CD4-positive, alpha-beta T cell treated with Interleukin-10 for 1 hour (primary cell): ENCODE results near the gene TUB.
A peak's percentile ranks its signal among the peaks of the same experiment; 100 is the strongest.

Experiments
- DNase-seq: peaks from one replicate; pipeline ENCODE4 v3.0.0-alpha.2; 2020

The TUB gene, protein sequence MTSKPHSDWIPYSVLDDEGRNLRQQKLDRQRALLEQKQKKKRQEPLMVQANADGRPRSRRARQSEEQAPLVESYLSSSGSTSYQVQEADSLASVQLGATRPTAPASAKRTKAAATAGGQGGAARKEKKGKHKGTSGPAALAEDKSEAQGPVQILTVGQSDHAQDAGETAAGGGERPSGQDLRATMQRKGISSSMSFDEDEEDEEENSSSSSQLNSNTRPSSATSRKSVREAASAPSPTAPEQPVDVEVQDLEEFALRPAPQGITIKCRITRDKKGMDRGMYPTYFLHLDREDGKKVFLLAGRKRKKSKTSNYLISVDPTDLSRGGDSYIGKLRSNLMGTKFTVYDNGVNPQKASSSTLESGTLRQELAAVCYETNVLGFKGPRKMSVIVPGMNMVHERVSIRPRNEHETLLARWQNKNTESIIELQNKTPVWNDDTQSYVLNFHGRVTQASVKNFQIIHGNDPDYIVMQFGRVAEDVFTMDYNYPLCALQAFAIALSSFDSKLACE

DNA sequence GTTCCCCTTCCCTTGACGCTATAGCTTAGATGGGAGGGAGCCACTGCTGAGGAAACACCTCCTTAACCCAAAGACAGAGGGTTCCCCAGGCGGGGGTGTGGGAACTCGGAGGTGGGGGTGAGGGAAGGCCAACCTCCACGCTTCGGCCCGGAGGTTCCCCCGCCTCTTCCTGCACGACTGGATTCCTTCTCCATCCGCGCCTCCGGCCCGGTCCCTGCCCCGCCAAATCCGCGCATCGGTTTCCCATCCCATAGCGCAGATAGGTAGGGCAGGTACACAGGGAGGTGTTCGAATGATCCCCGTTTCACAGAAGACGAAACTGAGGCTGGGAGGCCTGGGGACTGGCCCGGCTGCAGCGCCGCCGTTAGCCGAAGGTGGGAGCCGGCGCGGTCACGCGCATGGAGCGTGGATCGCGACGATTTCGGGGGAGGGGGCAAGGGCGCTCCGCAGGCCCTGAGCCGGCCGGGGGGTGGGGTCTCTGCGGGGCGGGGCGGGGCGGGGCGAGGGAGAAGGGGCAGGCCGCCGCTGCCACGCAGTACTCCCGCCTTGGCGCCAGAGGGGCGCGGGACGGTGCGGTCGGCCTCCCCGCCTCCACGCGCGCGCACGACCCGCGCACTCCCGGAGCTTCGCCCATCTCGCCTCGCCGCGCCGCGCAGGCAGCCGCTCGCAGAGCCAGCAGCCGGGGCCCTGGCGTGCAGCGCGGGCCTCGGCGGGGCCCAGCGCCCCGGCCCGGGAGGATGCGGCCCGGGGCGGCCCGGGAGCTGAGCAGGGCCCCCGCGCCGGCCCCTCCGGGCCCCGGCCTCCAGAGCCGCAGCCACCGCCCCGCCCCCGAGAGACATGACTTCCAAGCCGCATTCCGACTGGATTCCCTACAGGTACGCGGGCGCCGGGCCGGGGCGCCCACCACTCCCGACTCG is at the start of gene TUB:
Gene TUB (plus strand): TSS at position 538 of the 917 bp plus-strand sequence. CDS start 300 bp downstream, at position 838.
- DNase-seq: no peak

DNA sequence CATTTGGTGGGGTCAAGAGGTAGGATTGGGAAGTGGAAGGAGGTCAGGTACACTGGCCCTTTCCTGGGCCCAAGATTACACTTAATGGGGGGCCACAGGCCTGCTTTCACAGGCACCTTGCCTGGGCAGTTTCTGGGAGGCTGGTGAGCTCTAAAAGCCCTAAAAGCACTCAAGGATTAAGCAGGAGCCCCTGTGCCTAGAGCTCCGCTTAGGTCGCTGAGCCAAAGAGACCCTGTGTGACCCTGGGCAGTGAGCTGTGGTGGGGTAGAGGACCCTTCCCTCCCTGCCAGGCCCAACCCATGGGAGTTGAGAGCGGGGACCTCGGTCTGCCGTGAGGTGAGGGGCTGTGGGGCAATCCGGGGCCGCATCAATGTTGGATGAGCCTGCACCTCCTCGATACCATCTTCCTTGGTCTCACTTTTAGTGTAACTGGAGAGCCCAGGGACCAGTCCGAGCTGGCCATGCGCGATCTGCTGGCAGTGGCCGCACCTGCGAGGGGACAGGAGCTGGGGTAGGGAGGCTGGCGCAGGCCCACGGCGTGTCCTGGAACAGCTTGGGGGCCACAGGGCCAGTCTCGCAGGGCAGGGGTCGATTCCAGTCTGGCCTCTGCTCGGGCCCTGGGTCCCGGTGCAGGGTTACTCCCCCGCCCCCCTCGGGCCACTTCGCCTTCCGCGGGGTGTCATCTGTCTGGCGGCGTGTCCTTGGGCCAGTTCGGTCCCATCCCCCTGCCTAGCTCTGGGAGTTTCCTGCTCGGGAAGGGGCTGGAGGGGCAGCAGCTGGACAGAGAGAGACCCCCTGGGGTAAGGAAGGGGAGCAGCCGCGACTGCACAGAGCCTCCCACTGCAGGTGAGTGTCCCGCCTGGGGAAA is 49.5 kb upstream of the TUB start:
- no peak for DNase-seq

DNA sequence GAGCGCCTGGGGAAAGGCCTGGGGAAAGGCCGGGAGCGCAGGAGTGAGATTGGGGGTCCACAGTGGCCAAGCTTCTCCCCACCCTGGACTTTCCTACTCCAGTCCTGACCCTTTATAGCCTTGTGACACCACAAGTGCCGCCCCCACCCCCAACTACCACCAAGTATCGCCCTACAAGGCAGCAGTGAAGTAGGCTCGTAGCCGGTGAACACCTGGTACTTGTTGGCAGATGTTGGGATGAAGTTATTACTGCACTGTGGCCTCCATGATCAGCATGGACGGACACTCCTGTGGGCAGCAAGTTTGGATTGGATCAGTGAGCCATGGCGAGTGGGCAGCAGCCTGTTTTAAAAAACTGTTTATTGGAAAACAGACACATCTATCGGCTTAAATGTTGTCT is 48.9 kb upstream of the TUB start:
- no peak for DNase-seq

DNA sequence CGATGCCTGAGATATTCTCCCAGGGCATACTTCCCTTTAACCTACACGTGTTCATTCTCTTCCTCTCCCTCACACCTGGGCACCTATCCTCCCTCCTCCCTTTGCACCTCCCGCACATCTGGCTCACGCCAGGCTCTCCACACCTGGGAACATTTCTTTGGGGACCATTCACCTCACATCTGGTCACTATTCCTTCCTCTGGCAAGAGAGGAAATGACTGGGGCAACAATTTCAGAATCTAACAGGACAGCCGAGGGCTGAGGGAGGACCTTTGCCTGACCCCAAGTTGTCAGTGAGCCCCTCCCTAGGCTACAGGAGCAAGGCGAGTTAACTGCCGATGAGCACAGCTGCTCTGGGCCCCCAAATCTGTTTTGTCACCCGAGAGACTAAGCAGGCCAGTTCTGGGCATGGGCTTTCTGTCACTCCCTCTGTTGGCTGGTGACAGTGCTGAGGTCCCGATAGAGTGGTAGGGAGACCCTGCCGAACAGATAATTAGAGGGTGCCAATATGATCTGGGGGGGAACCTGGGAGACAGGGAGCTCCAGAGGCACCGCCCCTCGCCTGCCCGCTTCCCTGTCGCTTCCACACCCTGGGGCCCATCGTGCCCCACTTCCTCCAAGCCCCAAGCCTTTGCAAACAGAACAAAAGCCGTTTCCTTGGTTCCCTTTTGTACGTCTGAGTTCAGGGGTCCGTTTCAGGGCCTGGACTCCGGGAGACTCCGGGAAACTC is 48.3 kb upstream of the TUB start:
- no peak for DNase-seq

DNA sequence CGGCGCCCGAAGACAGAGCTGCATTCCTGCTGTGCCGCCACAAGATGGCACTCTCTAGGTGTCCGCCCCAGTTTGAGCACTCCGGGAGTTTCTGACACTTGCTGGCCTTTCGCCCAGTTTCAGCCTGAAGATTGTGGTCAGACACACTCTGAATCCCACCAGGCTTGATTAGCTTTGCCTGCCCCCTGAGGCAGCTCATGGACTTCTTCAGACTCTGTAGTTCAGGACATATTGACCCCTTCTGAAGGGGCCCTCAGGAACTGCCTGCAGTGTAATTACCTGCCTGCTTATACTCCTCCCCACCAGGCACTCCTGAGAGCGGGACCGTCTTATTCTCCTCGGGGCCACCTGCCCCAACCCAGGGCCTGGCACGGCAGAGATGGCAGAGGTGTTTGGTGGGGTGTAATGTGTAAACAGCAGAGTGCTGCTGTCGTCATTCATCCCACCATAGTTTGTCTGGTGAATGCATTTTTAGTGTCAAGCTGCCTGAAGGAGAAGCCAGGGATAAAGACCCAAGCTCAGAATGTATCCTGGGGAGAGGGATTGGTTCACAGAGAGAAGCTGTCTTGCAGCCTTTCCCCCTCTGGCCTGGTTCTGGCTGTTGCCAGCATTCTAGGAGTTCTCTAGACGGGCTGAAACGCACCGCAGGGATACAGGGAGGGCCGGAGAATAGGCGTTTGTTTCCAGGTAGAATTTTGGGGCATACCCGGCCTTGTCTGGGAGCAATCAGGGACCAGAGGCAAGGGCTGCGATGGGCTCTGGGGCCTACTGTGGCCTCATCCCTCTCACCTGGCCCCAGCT is 47.5 kb upstream of the TUB start:
- DNase-seq: peak; percentile 50

DNA sequence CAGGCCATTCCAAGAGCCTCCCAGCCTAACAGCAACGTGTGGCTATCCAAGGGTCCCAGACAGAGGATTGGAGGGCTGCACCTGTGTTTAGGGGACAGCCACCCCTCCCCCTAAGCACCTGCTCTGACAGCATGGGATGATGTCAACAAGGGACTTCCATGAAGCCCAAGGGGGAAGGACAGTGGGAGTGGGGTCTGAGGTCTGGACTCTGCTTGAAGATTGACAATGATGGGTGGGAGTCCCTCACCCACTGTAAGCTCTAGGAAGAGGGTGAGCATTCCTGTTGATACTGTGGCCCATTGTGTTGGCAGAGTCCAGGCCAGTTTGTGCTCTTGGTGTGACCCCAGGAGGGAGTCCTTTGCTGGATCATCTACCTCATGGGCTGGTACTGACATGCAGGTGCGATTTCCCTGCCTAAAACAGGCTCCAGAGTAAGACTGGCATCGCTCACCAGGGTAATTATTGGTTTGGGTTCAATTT is 46.9 kb upstream of the TUB start:
- DNase-seq: no peak

DNA sequence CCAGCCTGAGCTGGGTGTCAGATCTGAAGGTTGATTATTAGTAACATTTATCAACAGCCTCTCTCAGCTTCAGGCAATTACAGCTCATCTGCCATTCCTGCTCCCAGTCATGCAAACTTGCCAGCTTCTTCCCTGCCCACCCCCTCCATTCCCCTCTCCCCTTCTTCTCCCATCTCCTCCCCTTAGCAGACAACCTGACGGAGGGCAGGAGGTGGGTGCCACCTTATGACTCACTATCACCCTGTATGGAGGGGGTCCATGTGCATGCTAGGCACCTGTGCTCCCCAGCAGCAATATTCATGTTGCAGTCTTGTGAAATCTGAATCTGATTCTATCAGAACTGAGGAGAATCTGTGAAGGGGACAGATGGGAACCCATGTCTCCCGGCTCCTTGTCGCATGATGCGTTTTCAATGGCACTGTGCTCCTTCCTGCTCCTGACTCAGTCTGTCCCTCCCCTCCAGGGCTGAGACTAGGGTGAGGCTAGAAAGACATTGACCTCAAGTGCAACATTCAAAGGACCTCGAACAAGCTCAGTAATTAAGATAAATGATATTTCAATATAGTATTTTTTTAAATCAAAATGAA is 46.3 kb upstream of the TUB start:
- no peak for DNase-seq

DNA sequence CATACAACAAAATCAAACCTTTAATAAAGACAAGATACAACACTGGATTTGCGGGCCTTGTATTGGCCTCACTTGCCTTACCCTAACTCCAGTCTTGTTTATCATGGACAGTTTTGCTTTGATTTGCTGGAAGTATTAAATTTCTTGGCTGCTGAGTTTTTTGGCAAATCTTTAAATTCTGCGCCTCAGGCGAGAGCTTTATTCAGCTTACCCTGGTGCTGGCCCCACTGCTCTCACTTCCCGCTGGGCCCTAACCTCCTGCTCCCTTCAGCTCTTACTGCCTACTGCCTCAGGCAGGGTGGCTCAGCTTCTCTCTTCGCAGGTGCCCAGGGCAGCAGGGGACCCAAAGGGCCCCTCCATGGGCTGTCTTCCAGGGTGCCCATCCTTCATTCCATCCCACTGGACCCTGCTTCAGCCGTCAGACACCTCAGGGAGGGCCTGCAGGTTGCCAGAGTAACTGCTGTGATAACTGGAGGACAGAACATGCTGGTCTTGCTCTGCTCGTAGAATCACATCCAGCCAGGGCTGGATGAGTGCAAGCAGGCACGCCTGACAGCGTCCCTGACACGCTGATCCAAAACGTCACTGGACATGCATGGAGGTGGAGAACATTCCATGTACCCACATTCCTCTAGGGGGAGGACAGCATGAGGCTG is 45.7 kb upstream of the TUB start:
- no peak for DNase-seq

DNA sequence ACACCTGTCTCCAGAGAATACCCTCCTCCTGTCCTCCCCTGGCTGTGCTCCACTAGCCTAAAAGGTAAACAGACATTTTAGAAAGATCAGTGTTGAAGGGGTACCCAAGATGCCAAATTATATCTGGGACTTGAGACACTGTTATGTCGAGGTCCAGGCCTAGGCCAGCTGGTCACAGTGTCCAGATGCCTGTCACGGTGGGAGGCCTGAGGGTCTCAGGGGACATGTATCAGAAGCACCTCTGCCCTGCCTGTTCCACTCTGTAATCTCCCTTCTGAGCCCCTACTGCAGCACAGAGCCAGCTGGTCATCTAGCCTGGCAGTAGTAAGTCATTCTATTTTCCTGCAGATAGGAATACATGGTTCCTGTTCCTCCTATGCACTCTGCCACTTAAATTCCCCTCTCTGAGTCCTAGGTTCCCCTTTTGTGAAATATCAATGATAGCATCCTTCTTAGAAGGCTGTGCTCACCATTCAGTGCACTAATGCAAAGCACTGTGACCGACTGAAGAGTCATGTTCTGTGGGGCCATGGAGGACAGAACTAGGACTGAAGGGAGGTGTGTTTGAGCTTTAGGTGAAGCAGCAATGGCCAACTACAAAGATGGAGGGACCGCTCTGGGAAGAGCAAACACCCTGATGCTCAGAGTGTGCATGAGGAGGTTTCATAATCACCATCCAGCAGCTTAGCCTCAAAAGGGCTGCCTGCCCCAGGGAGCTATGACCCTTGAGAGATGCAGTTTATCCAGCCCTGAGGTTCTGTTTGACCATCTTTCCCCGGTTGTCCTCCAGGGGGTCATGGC is 44.8 kb upstream of the TUB start:
- DNase-seq: no peak

DNA sequence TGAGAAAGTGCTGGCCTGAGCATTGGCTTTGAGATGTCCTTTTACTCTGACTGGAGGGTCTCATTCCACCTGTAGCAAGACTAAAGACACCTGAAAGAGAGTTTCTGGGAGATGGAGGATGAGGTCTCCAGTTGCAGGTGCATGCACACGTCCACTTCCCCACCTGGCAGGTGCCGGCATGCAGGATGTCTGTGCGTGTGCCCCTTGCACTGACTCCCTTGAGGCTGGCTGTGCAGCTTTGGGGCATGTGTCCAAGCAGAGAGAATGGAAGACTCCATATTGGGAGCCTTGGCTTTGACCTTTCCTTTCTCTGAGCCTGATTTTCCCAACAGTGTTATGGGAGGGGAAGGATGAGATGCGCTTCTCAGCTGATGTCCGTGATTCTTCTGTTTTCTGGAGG is 44.0 kb upstream of the TUB start:
- no peak for DNase-seq

DNA sequence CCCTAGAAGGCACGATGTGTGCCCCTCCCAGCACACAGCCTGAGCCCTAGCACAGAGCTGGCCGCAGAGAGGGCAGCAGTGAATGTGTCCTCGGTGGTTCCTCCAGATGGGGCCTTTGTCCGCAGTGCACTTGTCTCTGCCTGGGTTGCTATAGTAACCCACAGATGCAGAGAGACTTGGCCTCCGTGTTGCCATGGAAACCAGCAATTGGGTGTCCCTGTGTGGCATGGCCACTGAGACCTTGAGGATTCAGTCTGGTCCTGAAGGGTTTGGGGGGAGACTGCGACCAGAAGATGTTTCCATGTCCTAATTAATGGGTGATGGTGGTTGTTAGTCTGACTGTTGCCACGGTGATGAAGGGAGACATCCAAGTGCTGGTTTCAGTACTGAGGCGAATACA is 42.6 kb upstream of the TUB start:
- no peak for DNase-seq

DNA sequence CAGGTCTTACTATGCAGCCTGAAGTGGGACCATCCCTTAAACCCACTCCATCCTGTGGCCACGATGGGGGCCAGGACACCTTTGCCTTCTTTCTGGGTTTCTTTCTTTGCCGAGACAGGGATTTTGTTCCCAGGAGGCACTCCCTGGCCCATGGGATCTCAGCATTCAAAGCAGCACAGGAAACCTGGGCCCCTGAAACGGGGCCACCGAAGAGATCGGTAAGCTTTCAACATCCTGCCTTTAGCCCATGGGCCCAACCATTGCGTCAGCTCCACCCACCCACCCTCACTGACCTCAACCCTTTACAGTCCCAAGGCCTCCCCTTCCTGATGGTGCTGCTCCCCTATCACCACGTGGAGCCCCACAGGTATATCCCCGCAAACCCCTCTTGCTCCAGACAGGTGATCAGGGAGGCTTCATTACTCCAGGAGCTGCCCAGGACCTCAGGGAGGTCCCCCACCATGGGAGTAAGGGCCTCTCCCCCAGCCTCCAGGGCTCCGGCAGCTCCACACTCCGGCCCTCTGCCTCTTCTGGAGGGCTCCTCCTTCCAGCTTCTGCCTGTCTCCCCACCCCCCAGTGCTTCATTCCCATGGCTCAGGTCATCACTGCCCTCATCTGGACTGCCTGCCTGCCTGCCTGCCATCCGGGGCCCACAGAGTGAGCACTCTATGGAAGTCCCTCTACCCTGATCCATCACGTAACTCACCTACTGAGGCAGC is 42.0 kb upstream of the TUB start:
- DNase-seq: no peak

DNA sequence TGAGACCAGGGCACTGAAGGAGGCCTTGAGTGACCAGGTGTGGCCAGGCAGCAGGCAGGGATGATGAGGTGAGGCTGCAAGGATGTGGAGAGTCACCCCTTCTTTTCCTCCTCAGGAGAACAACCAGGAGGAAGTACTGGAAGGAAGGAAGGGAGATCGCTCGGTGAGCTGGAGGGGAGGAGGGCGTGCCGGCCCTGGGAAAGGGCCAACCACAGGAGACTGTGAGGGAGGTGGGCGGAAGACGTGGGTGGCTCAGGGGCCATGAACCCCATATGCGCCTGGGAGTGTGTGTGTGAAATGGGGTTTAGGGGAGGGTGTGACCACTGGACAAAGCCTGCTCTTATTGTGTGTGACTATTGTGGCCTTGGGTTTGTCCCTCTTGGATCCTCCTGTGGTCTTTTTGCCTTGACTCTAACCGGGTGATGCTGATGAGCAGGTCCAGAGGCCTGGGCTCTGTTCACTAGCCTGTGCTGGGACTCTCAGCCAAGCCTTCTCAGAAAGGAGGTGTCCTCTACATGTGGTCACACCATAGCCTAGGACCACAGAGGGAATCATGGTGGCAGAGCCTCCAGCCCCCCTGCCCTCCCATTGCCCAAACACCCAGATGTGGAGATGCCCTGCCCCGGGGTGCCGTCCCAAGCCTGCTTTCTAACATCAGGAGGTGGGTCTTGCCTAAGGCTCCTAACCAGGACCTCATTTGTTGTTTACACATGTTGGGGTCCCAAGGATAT is 41.3 kb upstream of the TUB start:
- DNase-seq: no peak

DNA sequence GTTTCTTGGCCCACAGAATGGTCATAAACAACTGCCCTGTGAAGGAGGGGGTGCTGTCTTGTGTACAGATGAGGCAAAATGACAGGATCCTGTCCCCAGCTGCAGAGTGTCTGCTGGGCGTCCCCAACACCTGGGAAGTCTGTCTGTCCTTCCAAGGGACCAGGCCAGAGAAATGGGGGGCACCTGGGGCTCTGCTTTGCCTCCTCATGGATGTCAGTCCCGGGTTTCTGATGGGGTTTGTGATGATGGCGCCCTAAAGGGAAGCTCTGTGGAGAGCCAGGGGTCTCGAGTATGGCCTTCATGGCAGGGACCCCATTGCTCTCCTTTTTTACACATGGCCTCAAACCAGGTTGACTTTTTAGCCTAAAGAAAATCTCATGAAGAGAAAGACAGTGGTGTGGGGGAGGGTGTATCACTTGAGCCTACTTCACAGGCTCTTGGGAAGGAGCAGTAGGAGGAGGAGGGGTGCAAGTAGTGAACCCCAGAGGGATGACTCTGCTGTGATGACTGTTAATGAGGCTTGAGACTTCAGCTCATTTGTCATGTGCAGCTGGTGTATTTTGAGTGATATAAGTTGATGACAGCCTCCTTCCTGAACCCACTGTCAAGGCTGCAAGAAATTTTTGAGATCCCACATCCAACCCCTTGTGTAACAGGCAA is 40.6 kb upstream of the TUB start:
- no peak for DNase-seq

DNA sequence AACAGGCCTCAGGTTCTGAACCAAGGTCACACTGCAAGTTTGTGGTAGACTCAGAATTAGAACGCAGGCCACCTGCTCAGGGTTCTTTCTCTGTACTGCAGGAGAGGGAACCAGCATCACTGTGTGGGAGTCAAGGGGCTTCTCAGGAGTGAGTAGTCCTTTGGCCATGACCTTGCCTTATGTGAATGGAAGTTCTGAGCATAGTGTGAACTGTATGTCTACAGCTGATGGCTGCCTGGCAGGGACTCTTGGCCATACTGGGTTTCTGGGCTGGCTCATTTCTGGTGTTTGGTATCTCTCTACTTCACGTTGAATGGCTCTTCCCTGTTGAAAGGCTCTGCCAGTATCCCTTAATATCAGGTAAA is 40.1 kb upstream of the TUB start:
- DNase-seq: no peak

DNA sequence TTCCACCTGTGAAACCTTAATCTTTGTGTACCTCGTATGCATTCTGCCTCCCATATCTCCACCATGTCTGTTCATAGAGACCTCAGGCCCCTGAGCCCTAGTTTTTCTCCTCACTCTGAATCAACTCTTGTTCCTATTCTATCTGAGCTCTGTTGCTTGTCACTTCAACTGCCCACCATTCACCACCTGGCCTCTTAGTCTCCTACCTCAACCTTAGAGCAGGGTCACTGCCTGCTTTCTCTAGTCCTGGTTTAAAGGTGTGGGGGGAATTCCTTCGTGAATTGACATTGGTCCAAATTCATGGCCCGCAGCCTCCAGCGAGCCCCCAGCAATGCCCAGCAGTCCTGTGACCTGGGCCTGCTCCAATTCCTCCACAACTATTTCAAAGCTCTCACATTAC is 39.4 kb upstream of the TUB start:
- no peak for DNase-seq

DNA sequence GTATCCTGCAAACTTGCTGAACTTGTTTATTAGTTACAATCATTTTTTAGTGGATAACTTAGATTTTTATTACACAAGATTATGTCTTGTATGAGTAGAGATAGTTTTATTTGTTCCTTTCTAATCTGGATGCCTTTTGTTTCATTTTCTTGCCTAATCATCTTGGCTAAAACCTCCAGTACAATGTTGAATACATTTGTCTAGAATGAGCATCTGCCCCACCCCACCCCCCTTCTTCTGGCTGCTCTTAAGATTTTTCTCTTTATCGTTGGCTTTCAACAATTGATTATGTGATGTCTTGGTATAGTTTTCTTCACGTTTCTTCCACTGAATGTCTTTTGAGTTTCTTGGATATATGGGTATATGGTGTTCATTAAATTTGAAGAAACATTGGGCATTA is 37.3 kb upstream of the TUB start:
- DNase-seq: no peak
